PC-9 (cell line): ENCODE data around the gene MTPN. TPM values are rescaled to one million over a fixed set of nuclear protein-coding genes. Genes with fewer than 3 reads are reported as not detected.

ENCODE experiments used
- BruUV-seq: library from RNA; stranded (reverse); fragments of 400-500 nt; replicated peaks from 2 replicates; lab custom pipeline; 2021; lab: Mats Ljungman, UMichigan
- CTCF ChIA-PET: fragments of 300-600 bp; sonication (Branson Sonifier 250); formaldehyde crosslinking; loops from one replicate; lab custom pipeline; 2022; ENCODE audit warnings: antibody characterized with exemption; lab: Charles Lee
- POLR2A ChIA-PET: fragments of 300-600 bp; sonication (Branson Sonifier 250); formaldehyde crosslinking; loops from one replicate; lab custom pipeline; 2022; ENCODE audit warnings: antibody characterized with exemption; ENCODE audit not compliant: unreplicated experiment; lab: Charles Lee
- DNase-seq, 2 experiments: peaks; one replicate each; pipeline versions ENCODE4 v3.0.0 to v3.0.0-alpha.2; 2015 to 2022; ENCODE audit warnings: mixed read lengths in 1 of 2
- H2AFZ ChIP-seq: fragments of 200-600 bp; sonication (generic); 2 replicates; pipeline ENCODE4 v1.8.1; 2017; ENCODE audit warnings: antibody characterized with exemption
- H3F3A ChIP-seq: fragments of 200-600 bp; sonication (generic); 2 replicates; pipeline ENCODE4 v1.8.1; 2017; ENCODE audit warnings: antibody characterized with exemption, mild to moderate bottlenecking, low read depth; ENCODE audit not compliant: insufficient read depth
- H3K27ac ChIP-seq: fragments of 200-600 bp; sonication (generic); 2 replicates; pipeline ENCODE4 v1.6.1; 2016; ENCODE audit warnings: mixed run types
- H3K27me3 ChIP-seq: fragments of 200-600 bp; sonication (generic); 2 replicates; pipeline ENCODE4 v1.6.1; 2016; ENCODE audit warnings: low read depth, mixed run types; ENCODE audit not compliant: insufficient read depth
- H3K36me3 ChIP-seq: fragments of 200-600 bp; sonication (generic); 2 replicates; pipeline ENCODE4 v1.6.1; 2016; ENCODE audit warnings: low read depth, mixed run types
- H3K4me1 ChIP-seq: fragments of 200-600 bp; sonication (generic); replicated peaks from 2 replicates; pipeline ENCODE4 v1.6.1; 2016; ENCODE audit warnings: mixed run types; ENCODE audit not compliant: insufficient read depth
- H3K4me2 ChIP-seq: fragments of 200-600 bp; sonication (generic); 2 replicates; pipeline ENCODE4 v1.6.1; 2017; ENCODE audit warnings: mixed run types
- H3K4me3 ChIP-seq: fragments of 200-600 bp; sonication (generic); 2 replicates; pipeline ENCODE4 v1.6.1; 2016; ENCODE audit warnings: mixed run types
- H3K79me2 ChIP-seq: fragments of 200-600 bp; sonication (generic); 2 replicates; pipeline ENCODE4 v1.6.1; 2017; ENCODE audit warnings: low read depth, mixed run types
- H3K9me2 ChIP-seq: fragments of 200-600 bp; sonication (generic); 2 replicates; pipeline ENCODE4 v1.8.1; 2017; ENCODE audit warnings: mild to moderate bottlenecking; ENCODE audit not compliant: insufficient read depth
- H3K9me3 ChIP-seq: fragments of 200-600 bp; sonication (generic); 2 replicates; pipeline ENCODE4 v1.8.1; 2016; ENCODE audit warnings: low read depth; ENCODE audit not compliant: insufficient read depth
- H4K20me1 ChIP-seq: fragments of 200-600 bp; sonication (generic); 2 replicates; pipeline ENCODE4 v1.8.1; 2017; ENCODE audit not compliant: insufficient read depth
- CTCF ChIP-seq: fragments of 200-600 bp; sonication (generic); conservative IDR thresholded peaks from 2 replicates; pipeline ENCODE4 v1.6.1; 2017; ENCODE audit warnings: mixed run types, antibody characterized with exemption, mild to moderate bottlenecking, moderate library complexity
- EZH2 ChIP-seq: fragments of 200-600 bp; sonication (generic); IDR thresholded peaks from 2 replicates; pipeline ENCODE4 v1.8.0; 2017; ENCODE audit warnings: antibody characterized with exemption, low read depth
- intact Hi-C: fragments of 100-400 bp; cut with micrococcal nuclease; formaldehyde crosslinking; loops from one replicate; pipeline ENCODE4 v1.10.0; 2022; ENCODE audit not compliant: unreplicated experiment
- total RNA-seq: library from RNA; stranded (reverse); gene quantifications from 2 replicates; pipeline ENCODE4 v1.2.3, GENCODE V29; 2021

Gene MTPN
- total RNA-seq, 1 experiment from 2014 or later, result 212 TPM

- H3K4me3 ChIP-seq, result no peak overlapping the region
- H4K20me1 ChIP-seq, result no peaks in the 10 kb centered on the region
- H3K4me1 ChIP-seq, result 0 out of 2 replicates have a peak, but pooled peaks cover 2% of the 10 kb centered on the region
- H3K79me2 ChIP-seq, result no peaks in the 10 kb centered on the region
- H3K36me3 ChIP-seq, result no peaks in the 10 kb centered on the region
- no peak overlapping the region for H3K4me2 ChIP-seq
- ChIA-PET POLR2A (no interaction called here), CTCF (no interaction called here)
- no peaks in the 10 kb centered on the region for H3F3A ChIP-seq
- no peak overlapping the region for H2AFZ ChIP-seq
- no peak for TF ChIP-seq EZH2
- no peak for TF ChIP-seq CTCF
- no peaks in the 10 kb centered on the region for H3K9me2 ChIP-seq
- no peak for DNase-seq
- H3K27ac ChIP-seq, result no peak overlapping the region
- BruUV-seq, result no TSS peak
- H3K9me3 ChIP-seq, result no peaks in the 10 kb centered on the region
- H3K27me3 ChIP-seq, result no peaks in the 10 kb centered on the region
- intact Hi-C loops, result no loop called here
Measured at GRCh38 chr7:136002802-136003201, 25.6 kb upstream of the MTPN start.

DNA sequence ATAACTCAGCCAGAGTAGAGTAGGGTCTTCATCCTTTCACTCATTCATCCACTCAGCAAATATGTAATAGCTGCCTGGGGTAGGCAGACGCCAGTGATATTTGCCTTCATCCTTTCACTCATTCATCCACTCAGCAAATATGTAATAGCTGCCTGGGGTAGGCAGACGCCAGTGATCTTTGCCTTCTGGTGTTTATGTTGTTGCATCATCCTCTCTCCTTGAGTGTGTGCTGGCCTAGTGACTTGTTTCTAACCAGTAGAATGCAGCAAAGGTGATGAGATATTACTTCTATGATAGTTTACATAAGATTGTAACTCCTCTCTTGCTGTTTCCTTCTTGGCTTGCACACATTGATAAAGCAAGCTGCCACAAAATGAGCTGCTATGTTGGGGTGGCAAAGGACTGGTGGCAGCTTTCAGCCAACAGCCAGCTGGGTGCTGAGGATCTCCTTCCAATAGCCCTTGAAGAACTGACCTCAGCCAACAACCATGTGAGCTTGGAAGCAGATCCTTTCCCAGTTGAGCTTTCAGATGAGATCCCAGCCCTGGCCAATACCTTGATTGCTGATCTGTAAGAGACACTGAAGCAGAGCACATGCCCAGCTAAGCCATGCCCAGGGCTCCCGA lies 23.2 kb upstream of the MTPN start:
- no peaks in the 10 kb centered on the region for H3F3A ChIP-seq
- H4K20me1 ChIP-seq, result no peaks in the 10 kb centered on the region
- intact Hi-C loops, result no loop called here
- no peaks in the 10 kb centered on the region for H3K27me3 ChIP-seq
- no peak for TF ChIP-seq EZH2
- no peak for TF ChIP-seq CTCF
- no peaks in the 10 kb centered on the region for H3K9me3 ChIP-seq
- no peak overlapping the region for H3K4me3 ChIP-seq
- no peak overlapping the region for H3K27ac ChIP-seq
- no TSS peak for BruUV-seq
- H3K4me1 ChIP-seq, result peaks cover 16% of the 10 kb centered on the region; the same call in 1 of the 2 replicates
- DNase-seq, result no peak
- ChIA-PET CTCF (no interaction called here), POLR2A (interaction anchor here (0.6 kb wide), 2 partner anchors 15 to 286 kb away, joined by 3 to 10 read pairs; no protein-coding TSS in a partner anchor)
- H2AFZ ChIP-seq, result no peak overlapping the region
- no peaks in the 10 kb centered on the region for H3K36me3 ChIP-seq
- H3K4me2 ChIP-seq, result no peak overlapping the region
- no peaks in the 10 kb centered on the region for H3K79me2 ChIP-seq
- no peaks in the 10 kb centered on the region for H3K9me2 ChIP-seq

DNA sequence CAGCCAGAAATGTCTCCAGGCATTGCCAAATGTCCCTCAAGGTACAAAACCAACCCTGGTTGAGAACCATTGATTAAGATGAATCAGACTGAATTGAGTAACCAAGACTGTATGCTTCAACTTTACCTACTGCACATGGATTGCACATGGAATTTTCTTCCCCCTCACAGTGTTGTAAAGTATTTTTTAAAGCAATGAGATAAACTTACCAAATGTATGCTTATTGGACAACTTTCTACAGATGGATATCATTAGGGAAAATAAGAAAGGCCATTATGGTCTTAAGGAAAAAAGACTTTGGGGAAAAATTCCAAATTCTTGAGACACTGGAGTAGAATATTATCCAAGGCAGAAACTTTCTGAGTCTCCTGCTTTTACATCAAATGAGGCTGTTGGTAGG lies 20.9 kb upstream of the MTPN start:
- ChIA-PET POLR2A (no interaction called here), CTCF (no interaction called here)
- Histone ChIP-seq H3K4me3 (no peak overlapping the region), H3K36me3 (no peaks in the 10 kb centered on the region), H3K9me3 (no peaks in the 10 kb centered on the region), H3K27me3 (no peaks in the 10 kb centered on the region), H2AFZ (no peak overlapping the region), H3K27ac (no peak overlapping the region), H4K20me1 (no peaks in the 10 kb centered on the region), H3K4me1 (peaks cover 17% of the 10 kb centered on the region; the same call in 1 of the 2 replicates), H3K4me2 (no peak overlapping the region), H3F3A (no peaks in the 10 kb centered on the region; the same call in 1 of the 2 replicates), H3K9me2 (no peaks in the 10 kb centered on the region), H3K79me2 (no peaks in the 10 kb centered on the region)
- intact Hi-C loops, result no loop called here
- TF ChIP-seq EZH2, result no peak
- TF ChIP-seq CTCF, result no peak
- no TSS peak for BruUV-seq
- DNase-seq, result no peak
